Keratinocyte (primary cell): ENCODE measurements around the gene INPP5A. TPM values are rescaled to one million over a fixed set of nuclear protein-coding genes. Genes with fewer than 3 reads are reported as not detected.

Experiments used
- DNase-seq: peaks from one replicate; pipeline ENCODE4 v3.0.0-alpha.2; 2011; ENCODE audit warnings: low read depth, missing footprints, low spot score
- FAIRE-seq: peaks from 2 replicates; lab custom pipeline; 2011; peaks lifted over from hg19 to GRCh38; lab: Jason Lieb, UNC
- H2AFZ ChIP-seq: 2 replicates; pipeline ENCODE4 v1.6.0; 2012; ENCODE audit warnings: low read length, control low read depth, inconsistent platforms; ENCODE audit not compliant: control insufficient read depth
- H3K27ac ChIP-seq: 2 replicates; pipeline ENCODE4 v1.5.1; 2011; ENCODE audit warnings: low read length; ENCODE audit not compliant: control insufficient read depth, insufficient read depth
- H3K27me3 ChIP-seq: 3 replicates; pipeline ENCODE4 v1.6.0; 2011; ENCODE audit warnings: low read length; ENCODE audit not compliant: control insufficient read depth, insufficient read depth; ENCODE audit errors: extremely low read depth
- H3K36me3 ChIP-seq, 2 experiments: 2 replicates in 1 of 2; 3 replicates in 1 of 2; pipeline ENCODE4 v1.5.1; 2011; ENCODE audit warnings: low read length in 2 of 2, mild to moderate bottlenecking in 1 of 2; ENCODE audit not compliant: control insufficient read depth in 2 of 2, insufficient read depth in 2 of 2; ENCODE audit errors: extremely low read depth in 1 of 2
- H3K4me1 ChIP-seq: 3 replicates; pipeline ENCODE4 v1.5.1; 2011; ENCODE audit warnings: low read length; ENCODE audit not compliant: control insufficient read depth, insufficient read depth; ENCODE audit errors: extremely low read depth
- H3K4me2 ChIP-seq: 3 replicates; pipeline ENCODE4 v1.6.0; 2011; ENCODE audit warnings: low read depth, low read length; ENCODE audit not compliant: control insufficient read depth, insufficient read depth; ENCODE audit errors: extremely low read depth
- H3K4me3 ChIP-seq, 3 experiments: fragments of 200-600 bp in 1 of 3; sonication (generic) in 1 of 3; 2 replicates in 2 of 3; 3 replicates in 1 of 3; pipeline ENCODE4 v1.5.1; 2011 to 2016; ENCODE audit warnings: low read length in 3 of 3, mild to moderate bottlenecking in 3 of 3, control low read depth in 2 of 3, inconsistent platforms in 1 of 3, low read depth in 1 of 3, mixed read lengths in 1 of 3, mixed run types in 1 of 3, moderate library complexity in 1 of 3; ENCODE audit not compliant: control insufficient read depth in 2 of 3, insufficient read depth in 2 of 3; ENCODE audit errors: extremely low read depth in 1 of 3
- H3K79me2 ChIP-seq: 2 replicates; pipeline ENCODE4 v1.6.0; 2012; ENCODE audit warnings: low read length; ENCODE audit not compliant: control insufficient read depth, insufficient read depth
- H3K9ac ChIP-seq: 3 replicates; pipeline ENCODE4 v1.6.0; 2011; ENCODE audit warnings: low read length; ENCODE audit not compliant: control insufficient read depth, insufficient read depth; ENCODE audit errors: extremely low read depth
- H3K9me1 ChIP-seq: 3 replicates; pipeline ENCODE4 v1.6.0; 2011; ENCODE audit warnings: low read length; ENCODE audit not compliant: control insufficient read depth, insufficient read depth; ENCODE audit errors: extremely low read depth
- H3K9me3 ChIP-seq: 2 replicates; pipeline ENCODE4 v1.5.1; 2012; ENCODE audit warnings: low read depth, low read length; ENCODE audit not compliant: control insufficient read depth
- H4K20me1 ChIP-seq: 3 replicates; pipeline ENCODE4 v1.6.0; 2011; ENCODE audit warnings: low read length; ENCODE audit not compliant: control insufficient read depth, insufficient read depth; ENCODE audit errors: extremely low read depth
- EZH2 ChIP-seq: IDR thresholded peaks from one replicate; pipeline ENCODE4 v1.6.1; 2012; ENCODE audit warnings: inconsistent platforms, mild to moderate bottlenecking, low read length, moderate library complexity
- dilution Hi-C: fragments of 300-500 bp; cut with MboI; formaldehyde crosslinking; loops from one replicate; pipeline ENCODE4 v1.7.0; 2020; ENCODE audit warnings: low sequenced_read_pairs; ENCODE audit not compliant: extremely low pct_ligation_motif_present
- polyA plus RNA-seq, 5 experiments: library from polyadenylated mRNA; depleted of rRNA in 3 of 5; stranded (reverse) in 3 of 5; stranded (forward) in 1 of 5; unstranded in 1 of 5; fragments of >200 nt; gene quantifications; 1 replicate in 1 of 5; 2 replicates in 3 of 5; 3 replicates in 1 of 5; pipeline versions ENCODE4 v1.2.1 to v1.2.3, GENCODE V29; 2011 to 2012; ENCODE audit warnings: missing spikeins in 2 of 5, low read depth in 1 of 5, low replicate concordance in 1 of 5
- TF ChIP-seq, protein P1 (sequence below), 3 experiments: IDR thresholded peaks in 1 of 3; conservative IDR thresholded peaks in 1 of 3; optimal IDR thresholded peaks in 1 of 3; 2 replicates in 2 of 3; 3 replicates in 1 of 3; pipeline versions ENCODE3 to v1.5.1; 2011; ENCODE audit warnings: low read length in 3 of 3, mild to moderate bottlenecking in 3 of 3, moderate library complexity in 2 of 3, control low read depth in 1 of 3, inconsistent platforms in 1 of 3; ENCODE audit not compliant: insufficient read depth in 2 of 3; ENCODE audit errors: extremely low read depth in 1 of 3

Gene INPP5A
- polyA plus RNA-seq, 1 donor (not counting 4 experiments of a cell fraction or from before 2014, with no cell fraction given), result 11.2 TPM

DNA sequence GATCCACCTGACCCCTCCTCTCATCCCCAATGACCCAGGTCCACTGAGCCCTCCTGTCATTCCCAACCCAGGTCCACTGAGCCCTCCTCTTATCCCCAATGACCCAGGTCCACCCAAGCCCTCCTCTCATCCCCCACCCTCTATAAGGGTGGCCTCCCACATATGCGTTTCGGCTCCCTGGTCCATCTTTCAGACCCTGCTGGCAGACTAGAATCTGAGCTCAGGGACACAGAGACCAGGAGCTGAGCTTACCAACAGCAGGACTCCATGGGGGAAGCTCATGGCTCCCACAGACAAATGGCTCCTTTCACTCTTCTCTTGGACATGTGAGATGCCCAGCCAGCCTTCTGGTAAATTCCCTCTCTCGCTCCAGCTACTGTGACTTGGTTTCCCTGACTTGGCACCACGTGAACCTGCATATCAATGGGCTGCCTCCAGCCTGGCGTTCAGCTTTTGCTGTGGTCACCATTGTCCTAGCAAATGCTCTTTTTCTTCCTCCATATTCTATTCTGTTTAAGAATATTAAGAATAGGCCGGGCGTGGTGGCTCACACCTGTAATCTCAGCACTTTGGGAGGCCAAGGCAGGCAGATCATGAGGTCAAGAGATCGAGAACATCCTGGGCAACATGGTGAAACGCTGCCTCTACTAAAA is 24.8 kb upstream of the INPP5A start:
- Histone ChIP-seq H3K79me2 (no peaks in the 10 kb centered on the region), H3K36me3 (no peaks in the 10 kb centered on the region), H3K9ac (no peak overlapping the region), H3K4me3 (no peak overlapping the region), H3K4me2 (no peak overlapping the region), H3K4me1 (peaks cover 13% of the 10 kb centered on the region), H3K27me3 (peaks cover 19% of the 10 kb centered on the region), H3K27ac (no peak overlapping the region), H3K9me1 (no peaks in the 10 kb centered on the region), H4K20me1 (no peaks in the 10 kb centered on the region), H3K9me3 (no peaks in the 10 kb centered on the region), H2AFZ (no peak overlapping the region)
- FAIRE-seq, result no peak
- TF ChIP-seq, protein P1, sequence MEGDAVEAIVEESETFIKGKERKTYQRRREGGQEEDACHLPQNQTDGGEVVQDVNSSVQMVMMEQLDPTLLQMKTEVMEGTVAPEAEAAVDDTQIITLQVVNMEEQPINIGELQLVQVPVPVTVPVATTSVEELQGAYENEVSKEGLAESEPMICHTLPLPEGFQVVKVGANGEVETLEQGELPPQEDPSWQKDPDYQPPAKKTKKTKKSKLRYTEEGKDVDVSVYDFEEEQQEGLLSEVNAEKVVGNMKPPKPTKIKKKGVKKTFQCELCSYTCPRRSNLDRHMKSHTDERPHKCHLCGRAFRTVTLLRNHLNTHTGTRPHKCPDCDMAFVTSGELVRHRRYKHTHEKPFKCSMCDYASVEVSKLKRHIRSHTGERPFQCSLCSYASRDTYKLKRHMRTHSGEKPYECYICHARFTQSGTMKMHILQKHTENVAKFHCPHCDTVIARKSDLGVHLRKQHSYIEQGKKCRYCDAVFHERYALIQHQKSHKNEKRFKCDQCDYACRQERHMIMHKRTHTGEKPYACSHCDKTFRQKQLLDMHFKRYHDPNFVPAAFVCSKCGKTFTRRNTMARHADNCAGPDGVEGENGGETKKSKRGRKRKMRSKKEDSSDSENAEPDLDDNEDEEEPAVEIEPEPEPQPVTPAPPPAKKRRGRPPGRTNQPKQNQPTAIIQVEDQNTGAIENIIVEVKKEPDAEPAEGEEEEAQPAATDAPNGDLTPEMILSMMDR (optimal IDR thresholded peaks at IDR 0.05 in 1 of 3, IDR thresholded peaks at IDR 0.05 in 1 of 3, conservative IDR thresholded peaks at IDR 0.05 in 1 of 3; ENCODE audit: extremely low read depth in 1 of 3, insufficient read depth in 2 of 3, low read length in 3 of 3), result no peak
- no peak for TF ChIP-seq EZH2
- DNase-seq, result no peak
- dilution Hi-C loops, result no loop called here

DNA sequence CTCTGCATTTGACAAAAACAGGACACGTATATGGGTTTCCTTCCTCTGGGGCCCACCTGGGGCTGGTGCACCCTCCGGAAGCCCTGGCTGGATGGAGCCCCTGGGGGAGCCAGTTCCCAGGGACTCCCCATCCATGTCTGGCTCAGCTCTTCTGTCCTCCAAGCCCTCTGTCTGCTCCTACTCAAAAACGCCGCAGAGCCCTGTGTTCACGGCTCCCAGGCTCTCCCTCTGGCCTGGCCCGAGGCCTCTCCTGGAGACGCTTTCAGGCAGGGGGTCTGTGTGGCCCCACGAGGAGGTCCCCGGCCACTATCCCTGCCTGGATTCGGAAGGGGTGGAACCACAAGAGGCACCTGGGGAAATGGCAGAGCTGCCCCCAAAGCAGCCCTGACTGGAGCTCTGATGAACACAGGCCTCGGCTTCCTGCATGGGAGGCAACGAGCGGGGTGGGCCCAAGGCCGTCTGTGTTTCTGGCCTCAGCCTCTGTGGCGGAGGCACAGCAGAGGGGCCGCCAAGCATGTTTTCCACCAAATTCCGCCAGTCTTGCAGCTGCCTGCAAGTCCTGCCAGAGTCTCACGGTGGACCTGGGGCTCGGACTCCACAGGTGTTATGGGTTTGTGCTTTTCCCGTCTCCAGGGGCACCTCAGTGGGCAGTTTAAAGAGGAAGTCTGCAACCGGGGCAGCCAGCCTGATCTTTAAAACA is 22.6 kb upstream of the INPP5A start:
- no peak overlapping the region for H3K27ac ChIP-seq
- TF ChIP-seq EZH2, result no peak
- TF ChIP-seq, protein P1 (optimal IDR thresholded peaks at IDR 0.05 in 1 of 3, IDR thresholded peaks at IDR 0.05 in 1 of 3, conservative IDR thresholded peaks at IDR 0.05 in 1 of 3; ENCODE audit: extremely low read depth in 1 of 3, insufficient read depth in 2 of 3, low read length in 3 of 3), result no peak
- peaks cover 20% of the 10 kb centered on the region for H3K4me1 ChIP-seq
- H3K27me3 ChIP-seq, result peaks cover 34% of the 10 kb centered on the region
- H3K4me3 ChIP-seq, result no peak overlapping the region
- H3K9ac ChIP-seq, result no peak overlapping the region
- dilution Hi-C loops, result no loop called here
- no peak overlapping the region for H2AFZ ChIP-seq
- no peaks in the 10 kb centered on the region for H4K20me1 ChIP-seq
- H3K9me3 ChIP-seq, result no peaks in the 10 kb centered on the region
- no peaks in the 10 kb centered on the region for H3K36me3 ChIP-seq
- FAIRE-seq, result no peak
- no peaks in the 10 kb centered on the region for H3K79me2 ChIP-seq
- peaks cover 3% of the 10 kb centered on the region for H3K9me1 ChIP-seq
- no peak for DNase-seq
- no peak overlapping the region for H3K4me2 ChIP-seq
